ENCODE data around the gene HOXC4. TPM values are rescaled to one million over a fixed set of nuclear protein-coding genes. Genes with fewer than 3 reads are reported as not detected.

The HOXC4 gene
- total and polyA plus RNA-seq, 2 donors (not counting 3 experiments of a cell fraction or from before 2014, with no cell fraction given) = 0.06 to 0.58 TPM

GRCh38 chr12:54047160-54047963 is 6.3 kb upstream of the HOXC4 start:
- CTCF ChIA-PET = no interaction called here

GRCh38 chr12:54047964-54048303 is 5.7 kb upstream of the HOXC4 start:
- DNase-seq (ENCODE audit: low read depth, low spot score) (no peak), FAIRE-seq (no peak)
- intact Hi-C loops (cut with micrococcal nuclease) = no loop called here
- Histone ChIP-seq H4K20me1 (replicated peaks; ENCODE audit: control insufficient read depth, extremely low read depth, insufficient read depth, low read length) (no peaks in the 10 kb centered on the region), H3K9me1 (replicated peaks; ENCODE audit: control insufficient read depth, extremely low read depth, insufficient read depth, low read length) (no peaks in the 10 kb centered on the region), H3K9me3 (replicated peaks; ENCODE audit: control insufficient read depth, insufficient read depth, low read length) (no peaks in the 10 kb centered on the region), H3K36me3 (ENCODE audit: control insufficient read depth in 2 of 2, extremely low read depth in 1 of 2, insufficient read depth in 2 of 2, low read length in 2 of 2) (no peaks in the 10 kb centered on the region), H3K27me3 (ENCODE audit: control insufficient read depth in 2 of 2, insufficient read depth in 2 of 2, low read length in 2 of 2) (peaks cover 81 to 96% of the 10 kb centered on the region in 2 experiments), H3K4me2 (ENCODE audit: insufficient read depth, low read length) (no peak overlapping the region), H3K4me3 (replicated peaks in 1 of 3; ENCODE audit: insufficient read depth in 1 of 3, low read depth in 1 of 3, low read length in 3 of 3) (no peak overlapping the region), H2AFZ (ENCODE audit: low read depth, low read length) (no peak overlapping the region), H3K4me1 (ENCODE audit: control insufficient read depth, extremely low read depth, insufficient read depth, low read length) (no peaks in the 10 kb centered on the region), H3K79me2 (ENCODE audit: control insufficient read depth, insufficient read depth, low read length) (no peaks in the 10 kb centered on the region), H3K27ac (ENCODE audit: insufficient read depth, low read depth, low read length) (no peak overlapping the region), H3K9ac (replicated peaks; ENCODE audit: extremely low read depth, insufficient read depth, low read length) (no peak overlapping the region)
- POLR2A ChIA-PET = no interaction called here
- CTCF ChIA-PET = no interaction called here
- no TSS peak for BruUV-seq (replicated peaks)
- no peak for TF ChIP-seq MYC (IDR thresholded peaks at IDR 0.05; ENCODE audit: low read depth, low read length)
- TF ChIP-seq FOS (IDR thresholded peaks at IDR 0.05; ENCODE audit: borderline replicate concordance, insufficient read depth, low read length) = no peak
- dilution Hi-C loops (cut with MboI; ENCODE audit: extremely low pct_ligation_motif_present, low sequenced_read_pairs) = no loop called here

More at GRCh38 chr12:54047160-54047963, 6.3 kb upstream of the HOXC4 start:
- Histone ChIP-seq H3K4me2 (ENCODE audit: insufficient read depth, low read length) (no peak overlapping the region), H3K79me2 (ENCODE audit: control insufficient read depth, insufficient read depth, low read length) (no peaks in the 10 kb centered on the region), H2AFZ (ENCODE audit: low read depth, low read length) (no peak overlapping the region), H3K9me1 (replicated peaks; ENCODE audit: control insufficient read depth, extremely low read depth, insufficient read depth, low read length) (no peaks in the 10 kb centered on the region), H3K27me3 (ENCODE audit: control insufficient read depth in 2 of 2, insufficient read depth in 2 of 2, low read length in 2 of 2) (peaks cover 80 to 96% of the 10 kb centered on the region in 2 experiments), H4K20me1 (replicated peaks; ENCODE audit: control insufficient read depth, extremely low read depth, insufficient read depth, low read length) (no peaks in the 10 kb centered on the region), H3K9ac (replicated peaks; ENCODE audit: extremely low read depth, insufficient read depth, low read length) (no peak overlapping the region), H3K27ac (ENCODE audit: insufficient read depth, low read depth, low read length) (no peak overlapping the region), H3K36me3 (ENCODE audit: control insufficient read depth in 2 of 2, extremely low read depth in 1 of 2, insufficient read depth in 2 of 2, low read length in 2 of 2) (no peaks in the 10 kb centered on the region), H3K4me1 (ENCODE audit: control insufficient read depth, extremely low read depth, insufficient read depth, low read length) (no peaks in the 10 kb centered on the region), H3K4me3 (replicated peaks in 1 of 3; ENCODE audit: insufficient read depth in 1 of 3, low read depth in 1 of 3, low read length in 3 of 3) (no peak overlapping the region), H3K9me3 (replicated peaks; ENCODE audit: control insufficient read depth, insufficient read depth, low read length) (no peaks in the 10 kb centered on the region)
- no TSS peak for BruUV-seq (replicated peaks)
- POLR2A ChIA-PET = no interaction called here
- no peak for TF ChIP-seq POLR2AphosphoS5 (IDR thresholded peaks at IDR 0.05; ENCODE audit: insufficient read depth, low read depth, low read length)
- no peak for TF ChIP-seq GATA2 (IDR thresholded peaks at IDR 0.05; ENCODE audit: insufficient read depth, insufficient read length, low read depth, low read length)
- peak; percentile 99 for TF ChIP-seq EZH2 (IDR thresholded peaks at IDR 0.05; ENCODE audit: borderline replicate concordance, low read depth, low read length, severe bottlenecking)
- DNase-seq (ENCODE audit: low read depth, low spot score) (no peak), FAIRE-seq (no peak)
- dilution Hi-C loops (cut with MboI; ENCODE audit: extremely low pct_ligation_motif_present, low sequenced_read_pairs) (no loop called here), intact Hi-C loops (cut with micrococcal nuclease) (no loop called here)
